HG03432 (cell line): ENCODE data around the gene MAP4.
"Not testable (repeated sequence)": the region's sequence is repeated elsewhere in the genome, so short reads cannot be mapped to it uniquely, and the experiment has no call there.

Experiments used
- ATAC-seq: cut with Tn5 transposase; IDR thresholded peaks from one replicate; pipeline ENCODE4 v1.9.1; 2021; ENCODE audit warnings: mild to moderate bottlenecking, moderate library complexity; ENCODE audit not compliant: unreplicated experiment

MAP4 gene, protein sequence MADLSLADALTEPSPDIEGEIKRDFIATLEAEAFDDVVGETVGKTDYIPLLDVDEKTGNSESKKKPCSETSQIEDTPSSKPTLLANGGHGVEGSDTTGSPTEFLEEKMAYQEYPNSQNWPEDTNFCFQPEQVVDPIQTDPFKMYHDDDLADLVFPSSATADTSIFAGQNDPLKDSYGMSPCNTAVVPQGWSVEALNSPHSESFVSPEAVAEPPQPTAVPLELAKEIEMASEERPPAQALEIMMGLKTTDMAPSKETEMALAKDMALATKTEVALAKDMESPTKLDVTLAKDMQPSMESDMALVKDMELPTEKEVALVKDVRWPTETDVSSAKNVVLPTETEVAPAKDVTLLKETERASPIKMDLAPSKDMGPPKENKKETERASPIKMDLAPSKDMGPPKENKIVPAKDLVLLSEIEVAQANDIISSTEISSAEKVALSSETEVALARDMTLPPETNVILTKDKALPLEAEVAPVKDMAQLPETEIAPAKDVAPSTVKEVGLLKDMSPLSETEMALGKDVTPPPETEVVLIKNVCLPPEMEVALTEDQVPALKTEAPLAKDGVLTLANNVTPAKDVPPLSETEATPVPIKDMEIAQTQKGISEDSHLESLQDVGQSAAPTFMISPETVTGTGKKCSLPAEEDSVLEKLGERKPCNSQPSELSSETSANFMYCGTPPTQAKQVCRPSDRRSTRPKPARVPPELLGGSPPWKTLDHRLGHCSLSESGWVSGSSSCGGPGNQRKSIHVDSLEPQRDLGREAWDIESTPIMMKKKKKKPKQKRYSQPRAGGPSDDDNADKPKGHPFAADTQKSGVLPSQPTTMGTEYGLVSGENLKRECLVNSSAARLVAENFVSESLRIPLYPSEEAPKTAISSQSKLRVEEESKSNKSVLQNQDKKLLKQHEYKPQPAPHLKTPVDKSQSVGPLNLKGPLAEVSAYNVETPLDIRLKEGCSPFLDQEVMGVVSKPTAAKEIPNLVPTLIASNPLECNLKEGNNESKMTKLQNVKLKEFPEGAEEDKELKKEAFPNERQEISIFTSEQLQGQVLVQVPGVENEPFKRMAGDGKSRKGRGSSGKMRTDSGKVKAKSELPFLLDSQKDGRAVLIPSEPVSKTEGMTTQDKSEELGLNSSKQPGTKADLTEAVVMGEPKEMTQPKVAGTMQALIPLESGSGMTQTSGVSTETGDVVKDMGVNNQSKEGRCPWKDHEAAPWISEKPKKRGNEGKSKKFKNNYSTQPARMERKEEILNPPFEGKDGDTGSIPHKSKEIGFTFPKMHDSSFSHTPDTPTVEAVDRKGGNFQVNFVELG (N-terminal part only)

GRCh38 chr3:48016301-48016973 lies at the start of gene MAP4:
TSS of gene MAP4 (minus strand) at chr3:48016416. CDS start at chr3:47998860, 17,556 bp downstream.
- no peak for ATAC-seq

GRCh38 chr3:48065035-48065434 lies 48.8 kb upstream of the MAP4 start:
- no peak for ATAC-seq

- no peak for ATAC-seq
Observed at GRCh38 chr3:48064292-48064829, 48.1 kb upstream of the MAP4 start.

GRCh38 chr3:48061586-48061985 lies 45.4 kb upstream of the MAP4 start:
- ATAC-seq, result not testable (repeated sequence)

GRCh38 chr3:48058091-48058490 lies 41.9 kb upstream of the MAP4 start:
- ATAC-seq, result no peak

DNA sequence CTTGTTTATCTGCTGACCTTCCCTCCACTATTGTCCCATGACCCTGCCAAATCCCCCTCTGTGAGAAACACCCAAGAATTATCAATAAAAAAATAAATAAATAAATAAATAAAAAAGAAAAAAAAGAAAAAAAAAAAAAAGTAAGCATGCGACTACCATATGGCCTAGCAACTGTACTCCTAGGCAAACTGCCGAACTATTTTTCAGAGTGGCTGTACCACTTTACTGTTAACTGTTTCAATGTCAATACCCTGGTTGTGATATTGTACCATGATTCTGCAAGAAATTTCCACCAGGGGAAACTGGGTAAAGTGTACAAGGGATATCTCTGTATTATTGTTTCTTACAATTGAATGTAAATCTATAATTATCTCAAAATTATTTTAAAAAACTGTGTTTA lies 41.3 kb upstream of the MAP4 start:
- no peak for ATAC-seq

GRCh38 chr3:48047841-48048464 lies 31.7 kb upstream of the MAP4 start:
- no peak for ATAC-seq

DNA sequence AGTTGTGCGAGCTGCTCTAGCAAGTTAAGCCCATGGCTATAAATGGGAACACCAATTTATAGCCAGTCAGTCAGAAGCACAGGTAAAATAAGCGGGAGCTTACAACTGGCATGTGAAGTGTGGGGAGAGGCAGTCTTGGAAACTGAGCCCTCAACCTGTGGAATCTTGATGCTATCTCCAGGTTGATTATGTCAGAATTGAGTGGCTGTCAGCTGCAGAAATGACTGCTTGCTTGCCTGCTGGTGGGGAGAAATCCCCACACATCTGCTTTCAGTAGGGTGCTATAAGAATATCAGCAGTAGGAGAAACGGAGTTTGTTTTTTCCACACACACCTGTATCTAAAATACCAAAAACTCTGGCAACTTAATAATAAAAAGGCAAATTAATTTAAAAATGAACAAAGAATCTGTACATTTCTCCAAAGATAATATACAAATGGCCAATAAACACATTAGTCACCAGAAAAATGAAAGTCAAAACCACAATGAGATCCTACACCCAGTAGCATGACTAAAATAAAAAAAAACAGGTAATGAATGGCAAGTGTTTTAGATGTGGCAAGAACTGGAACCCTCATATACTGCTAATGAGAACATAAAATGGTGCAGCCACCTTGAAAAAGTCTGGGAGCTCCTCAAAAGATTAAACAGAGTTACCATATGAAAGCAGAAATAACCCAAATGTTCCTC lies 26.0 kb upstream of the MAP4 start:
- ATAC-seq, result no peak

DNA sequence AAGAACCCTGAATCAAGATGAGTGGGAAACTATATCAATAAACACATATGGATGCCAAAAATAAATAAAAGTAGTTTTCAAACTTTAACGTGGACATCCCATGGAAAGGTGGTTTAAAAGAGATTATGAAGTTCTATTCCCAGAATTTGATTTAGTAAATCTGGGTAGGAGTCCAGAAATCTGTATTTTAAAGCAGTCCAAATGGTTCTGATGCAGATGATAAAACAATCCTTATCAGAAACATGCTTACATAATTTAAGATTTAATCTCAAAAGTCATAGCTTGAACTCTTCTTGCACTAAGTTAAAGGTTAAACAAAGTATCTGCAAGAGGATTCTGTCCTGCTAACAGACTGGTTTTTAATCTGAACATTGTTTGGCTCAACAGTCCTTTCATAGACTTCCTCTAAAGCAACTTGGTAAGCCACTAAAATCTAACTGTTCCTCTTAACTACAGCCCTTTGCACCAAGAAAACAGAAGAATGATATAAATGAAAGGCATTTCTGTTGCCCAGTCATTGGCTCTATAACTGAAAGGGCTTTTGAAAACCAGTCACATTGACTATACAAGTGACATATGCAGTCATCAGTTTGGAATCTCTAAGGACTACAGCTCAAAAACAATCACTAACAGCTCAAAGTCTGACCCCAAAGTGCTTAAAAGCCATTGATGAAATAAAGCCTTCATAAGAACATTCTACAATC lies 23.4 kb upstream of the MAP4 start:
- ATAC-seq, result no peak

GRCh38 chr3:48038971-48039481 lies 22.8 kb upstream of the MAP4 start:
- no peak for ATAC-seq

DNA sequence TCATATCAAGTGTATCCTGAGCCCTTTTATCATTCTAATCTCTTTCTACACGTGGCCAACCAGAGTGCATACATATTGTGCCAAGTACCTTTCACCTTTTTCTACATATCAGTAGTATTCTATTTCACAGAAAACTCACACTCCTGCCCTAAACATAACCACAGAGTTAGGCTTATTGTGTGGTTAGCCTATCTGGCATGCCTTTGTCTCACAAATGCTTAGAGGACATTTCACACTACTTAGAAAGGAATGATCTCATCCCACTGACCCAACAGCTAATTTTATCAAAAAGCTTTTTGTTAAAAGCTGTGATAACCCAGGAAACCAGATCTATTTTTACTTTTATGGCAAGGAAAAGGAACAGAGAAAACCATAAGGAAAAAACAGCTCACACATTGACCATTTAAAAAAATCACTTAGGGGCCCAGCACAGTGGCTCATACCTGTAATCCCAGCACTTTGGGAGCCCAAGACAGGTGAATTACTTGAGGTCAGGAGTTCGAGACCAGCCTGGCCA lies 17.8 kb upstream of the MAP4 start:
- ATAC-seq, result no peak

GRCh38 chr3:48030188-48030587 lies 14.0 kb upstream of the MAP4 start:
- ATAC-seq, result no peak

GRCh38 chr3:48026951-48027908 lies 11.0 kb upstream of the MAP4 start:
- ATAC-seq, result no peak

DNA sequence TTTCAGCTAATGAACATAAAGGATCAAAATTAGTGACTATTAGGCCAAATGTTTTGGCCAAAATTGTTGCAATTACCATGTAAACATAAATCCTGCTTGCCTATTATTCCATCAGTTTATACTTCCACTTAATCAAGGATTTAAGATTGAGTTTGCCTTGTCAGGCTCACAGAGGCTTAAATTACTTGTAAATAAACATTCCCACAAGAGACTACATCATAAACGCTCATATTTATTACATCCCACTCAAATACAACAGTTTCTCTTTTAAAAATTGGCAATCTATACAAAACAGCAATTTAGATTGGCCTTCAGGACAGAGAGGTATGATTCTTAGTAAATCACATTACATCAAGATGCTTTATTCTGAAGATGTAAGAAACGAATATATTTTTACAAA lies 9.9 kb upstream of the MAP4 start:
- no peak for ATAC-seq

GRCh38 chr3:48024401-48024800 lies 8.2 kb upstream of the MAP4 start:
- ATAC-seq, result no peak

DNA sequence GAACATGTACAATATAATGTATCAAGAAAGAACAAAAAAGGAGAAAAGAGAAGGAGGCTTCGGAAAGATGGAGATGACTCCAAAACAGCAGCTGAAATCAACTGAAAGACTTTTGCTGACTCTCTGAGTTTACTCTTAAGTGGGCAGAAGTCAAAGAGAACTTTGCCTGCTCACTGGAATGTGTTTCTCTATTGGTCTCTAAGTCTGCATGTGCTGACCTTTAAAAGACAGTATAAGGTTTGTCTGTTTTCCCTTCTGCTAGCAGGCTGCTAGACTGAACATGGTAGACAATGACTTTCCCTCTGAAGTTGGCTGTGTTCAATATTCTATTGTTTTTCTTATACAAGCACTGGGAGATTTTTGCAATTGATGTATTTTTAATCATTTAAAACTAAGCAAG lies 7.2 kb upstream of the MAP4 start:
- no peak for ATAC-seq

GRCh38 chr3:48022178-48022577 lies 6.0 kb upstream of the MAP4 start:
- no peak for ATAC-seq
